ENCODE results near the gene EIF4H. TPM values are rescaled to one million over a fixed set of nuclear protein-coding genes. Genes with fewer than 3 reads are reported as not detected.

Gene EIF4H
- total RNA-seq, 1 donor from 2014 or later, result 209 TPM

- Mint-ChIP-seq H3K36me3 (ENCODE audit: low read depth) (peaks cover 17% of the 10 kb centered on the region), H3K27ac (ENCODE audit: unreplicated experiment) (no peak overlapping the region), H3K4me1 (ENCODE audit: low read depth) (no peaks in the 10 kb centered on the region), H3K9me3 (ENCODE audit: low read depth) (no peaks in the 10 kb centered on the region), H3K27me3 (ENCODE audit: low read depth) (no peaks in the 10 kb centered on the region), H3K4me3 (ENCODE audit: unreplicated experiment) (no peak overlapping the region)
- no peak for DNase-seq (ENCODE audit: low spot score)
- TF ChIP-seq CTCF (IDR thresholded peaks at IDR 0.05), result no peak
These were observed 61.5 kb downstream of the EIF4H start for GRCh38 chr7:74235518-74236268.

- no peaks in the 10 kb centered on the region for H3K9me3 Mint-ChIP-seq (ENCODE audit: low read depth)
- H3K4me1 Mint-ChIP-seq (ENCODE audit: low read depth), result no peaks in the 10 kb centered on the region
- H3K4me3 Mint-ChIP-seq (ENCODE audit: unreplicated experiment), result no peak overlapping the region
- no peaks in the 10 kb centered on the region for H3K27me3 Mint-ChIP-seq (ENCODE audit: low read depth)
- DNase-seq (ENCODE audit: low spot score), result no peak
- H3K36me3 Mint-ChIP-seq (ENCODE audit: low read depth), result peaks cover 20% of the 10 kb centered on the region
- no peak for TF ChIP-seq CTCF (IDR thresholded peaks at IDR 0.05)
- H3K27ac Mint-ChIP-seq (ENCODE audit: unreplicated experiment), result no peak overlapping the region
These were observed 62.1 kb downstream of the EIF4H start for GRCh38 chr7:74236284-74236683.

GRCh38 chr7:74240482-74240881 lies 66.3 kb downstream of the EIF4H start:
- H3K9me3 Mint-ChIP-seq (ENCODE audit: low read depth), result no peaks in the 10 kb centered on the region
- no peak overlapping the region for H3K4me3 Mint-ChIP-seq (ENCODE audit: unreplicated experiment)
- no peak overlapping the region for H3K27ac Mint-ChIP-seq (ENCODE audit: unreplicated experiment)
- no peak for DNase-seq (ENCODE audit: low spot score)
- no peak for TF ChIP-seq CTCF (IDR thresholded peaks at IDR 0.05)
- H3K27me3 Mint-ChIP-seq (ENCODE audit: low read depth), result no peaks in the 10 kb centered on the region
- peaks cover 4% of the 10 kb centered on the region for H3K4me1 Mint-ChIP-seq (ENCODE audit: low read depth)
- H3K36me3 Mint-ChIP-seq (ENCODE audit: low read depth), result peaks cover 19% of the 10 kb centered on the region

GRCh38 chr7:74242122-74242443 lies 67.9 kb downstream of the EIF4H start:
- DNase-seq (ENCODE audit: low spot score), result no peak
- Mint-ChIP-seq H3K4me3 (ENCODE audit: unreplicated experiment) (no peak overlapping the region), H3K4me1 (ENCODE audit: low read depth) (peaks cover 4% of the 10 kb centered on the region), H3K9me3 (ENCODE audit: low read depth) (no peaks in the 10 kb centered on the region), H3K27ac (ENCODE audit: unreplicated experiment) (no peak overlapping the region), H3K27me3 (ENCODE audit: low read depth) (no peaks in the 10 kb centered on the region), H3K36me3 (ENCODE audit: low read depth) (peaks cover 18% of the 10 kb centered on the region)
- no peak for TF ChIP-seq CTCF (IDR thresholded peaks at IDR 0.05)

GRCh38 chr7:74246497-74246896 lies 72.3 kb downstream of the EIF4H start:
- Mint-ChIP-seq H3K27me3 (ENCODE audit: low read depth) (no peaks in the 10 kb centered on the region), H3K4me3 (ENCODE audit: unreplicated experiment) (no peak overlapping the region), H3K9me3 (ENCODE audit: low read depth) (no peaks in the 10 kb centered on the region), H3K36me3 (ENCODE audit: low read depth) (peaks cover 20% of the 10 kb centered on the region), H3K27ac (ENCODE audit: unreplicated experiment) (no peak overlapping the region), H3K4me1 (ENCODE audit: low read depth) (peaks cover 4% of the 10 kb centered on the region)
- DNase-seq (ENCODE audit: low spot score), result no peak
- no peak for TF ChIP-seq CTCF (IDR thresholded peaks at IDR 0.05)

Small RNA genes within 50 kb of the gene (microRNA-seq; reads per million reads assigned to microRNA genes)
- 175 reads per million, percentile 63 among the genes with 10 or more reads in this experiment for gene MIR590 (ENCODE audit: borderline number of aligned reads)

Other genes starting within 250 kb of the EIF4H start
- 8,224 to 15,554 TPM (median 15,093 TPM) in 3 replicates for gene ELN, start 146.2 kb upstream of the EIF4H start, total RNA-seq
- 39.1 to 46.5 TPM (median 41.5 TPM) in 3 replicates for gene LIMK1, start 90.6 kb upstream of the EIF4H start, total RNA-seq
- gene LAT2, start 35.6 kb downstream of the EIF4H start, total RNA-seq, result 0.56 to 1.5 TPM (median 1.2 TPM) in 3 replicates
- 11.0 to 18.4 TPM (median 11.3 TPM) in 3 replicates for gene RFC2, start 80.0 kb downstream of the EIF4H start, total RNA-seq
- gene CLIP2, start 115.1 kb downstream of the EIF4H start, total RNA-seq, result 27.0 to 33.0 TPM (median 32.6 TPM) in 3 replicates